Activated CD4-positive, alpha-beta T cell treated with anti-CD3 and anti-CD28 coated beads, Interleukin-2, amount 50 U/mL, for 1 hour (primary cell): ENCODE data around the gene CEACAM18.
"Not testable (repeated sequence)": the region's sequence is repeated elsewhere in the genome, so short reads cannot be mapped to it uniquely, and the experiment has no call there.

Experiments used
- DNase-seq: peaks from one replicate; pipeline ENCODE4 v3.0.0-alpha.2; 2020

Gene CEACAM18

DNA sequence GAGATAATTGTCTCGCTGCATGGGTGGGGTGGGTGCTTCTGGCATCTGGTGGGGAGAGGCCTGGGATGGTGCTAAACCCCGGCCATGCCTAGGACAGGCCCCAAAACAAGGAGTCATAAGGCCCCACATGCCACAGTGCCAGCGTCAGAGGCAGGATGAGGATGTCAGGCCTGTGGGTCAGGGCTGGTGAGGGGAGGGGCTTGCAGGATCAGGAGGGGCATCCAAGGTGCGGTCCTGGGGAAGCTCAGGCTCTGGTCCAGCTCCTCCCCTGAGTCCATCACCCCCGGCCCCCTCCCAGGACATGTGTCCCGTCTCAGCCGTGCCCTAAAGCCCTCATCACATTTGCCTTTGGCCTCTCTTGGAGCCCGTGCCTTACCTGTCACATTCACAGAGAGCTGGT is 22.6 kb downstream of the CEACAM18 start:
- DNase-seq: not testable (repeated sequence)

GRCh38 chr19:51501594-51502263 is 23.4 kb downstream of the CEACAM18 start, which contains the start of gene SIGLEC12:
SIGLEC12 (minus strand) TSS chr19:51501800; CDS start chr19:51501733, 67 bp downstream.
- DNase-seq: no peak

- no peak for DNase-seq
Measured at GRCh38 chr19:51503286-51503817, 25.0 kb downstream of the CEACAM18 start.

- DNase-seq: no peak
Measured at GRCh38 chr19:51503896-51504295, 25.6 kb downstream of the CEACAM18 start.

DNA sequence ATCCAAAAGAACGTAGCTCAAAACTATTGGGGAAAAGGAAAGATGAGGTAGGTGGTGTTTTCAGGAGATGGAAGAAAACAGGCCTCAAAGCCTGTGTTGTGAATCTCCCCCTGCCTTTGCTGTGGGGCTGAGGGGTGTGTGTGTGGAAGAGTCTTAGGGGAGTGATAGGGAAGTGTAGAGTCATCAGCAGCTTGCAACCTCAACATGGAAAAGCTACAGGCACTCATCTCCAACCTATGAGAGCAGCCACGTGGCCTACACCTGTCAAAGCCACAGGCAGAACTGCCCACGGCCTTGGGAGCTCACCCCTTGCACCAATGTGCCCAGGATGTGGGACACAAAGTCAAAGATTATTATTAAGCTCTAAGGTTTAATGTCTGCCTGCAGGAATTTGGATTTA is 27.6 kb downstream of the CEACAM18 start:
- DNase-seq: no peak

DNA sequence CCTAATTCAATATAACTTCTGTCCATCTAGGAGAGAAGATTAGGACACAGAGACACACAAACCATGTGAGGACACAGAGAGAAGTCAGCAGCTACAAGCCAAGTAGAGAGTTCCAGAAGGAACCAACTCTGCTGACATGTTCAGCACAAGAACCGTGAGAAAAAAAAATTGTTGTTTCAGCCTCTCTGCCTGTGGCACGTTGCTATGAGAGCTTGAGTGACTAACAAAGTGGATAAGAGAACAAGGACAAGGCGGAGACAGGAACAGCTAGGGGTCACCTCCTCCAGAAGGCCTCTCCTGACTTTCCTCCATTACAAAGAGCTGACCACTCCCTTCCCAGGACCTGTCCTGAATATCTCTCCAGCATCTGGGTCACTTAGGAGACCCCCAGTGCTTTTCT is 28.9 kb downstream of the CEACAM18 start:
- DNase-seq: no peak

DNA sequence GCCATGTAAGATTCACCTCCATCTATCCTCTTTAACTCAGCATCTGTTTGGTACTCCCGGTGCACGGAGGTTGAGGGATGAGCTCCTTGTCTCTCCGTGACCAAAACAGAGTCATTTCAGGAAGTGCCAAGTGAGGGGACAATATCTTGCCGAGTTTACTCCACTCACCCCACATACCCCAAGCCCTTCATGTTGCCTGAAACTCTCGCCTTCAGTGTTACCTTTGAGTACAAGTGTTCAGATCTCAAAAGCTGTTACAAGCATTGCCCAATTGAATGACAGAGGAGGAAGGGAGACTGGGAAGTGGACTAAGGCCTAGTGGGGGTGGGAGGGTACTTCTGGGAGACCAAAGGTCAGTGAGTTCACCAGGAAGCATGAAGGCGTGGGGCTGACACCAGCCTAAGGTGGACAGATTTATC is 29.3 kb downstream of the CEACAM18 start:
- no peak for DNase-seq

- no peak for DNase-seq
Measured at GRCh38 chr19:51508059-51508733, 29.9 kb downstream of the CEACAM18 start.

DNA sequence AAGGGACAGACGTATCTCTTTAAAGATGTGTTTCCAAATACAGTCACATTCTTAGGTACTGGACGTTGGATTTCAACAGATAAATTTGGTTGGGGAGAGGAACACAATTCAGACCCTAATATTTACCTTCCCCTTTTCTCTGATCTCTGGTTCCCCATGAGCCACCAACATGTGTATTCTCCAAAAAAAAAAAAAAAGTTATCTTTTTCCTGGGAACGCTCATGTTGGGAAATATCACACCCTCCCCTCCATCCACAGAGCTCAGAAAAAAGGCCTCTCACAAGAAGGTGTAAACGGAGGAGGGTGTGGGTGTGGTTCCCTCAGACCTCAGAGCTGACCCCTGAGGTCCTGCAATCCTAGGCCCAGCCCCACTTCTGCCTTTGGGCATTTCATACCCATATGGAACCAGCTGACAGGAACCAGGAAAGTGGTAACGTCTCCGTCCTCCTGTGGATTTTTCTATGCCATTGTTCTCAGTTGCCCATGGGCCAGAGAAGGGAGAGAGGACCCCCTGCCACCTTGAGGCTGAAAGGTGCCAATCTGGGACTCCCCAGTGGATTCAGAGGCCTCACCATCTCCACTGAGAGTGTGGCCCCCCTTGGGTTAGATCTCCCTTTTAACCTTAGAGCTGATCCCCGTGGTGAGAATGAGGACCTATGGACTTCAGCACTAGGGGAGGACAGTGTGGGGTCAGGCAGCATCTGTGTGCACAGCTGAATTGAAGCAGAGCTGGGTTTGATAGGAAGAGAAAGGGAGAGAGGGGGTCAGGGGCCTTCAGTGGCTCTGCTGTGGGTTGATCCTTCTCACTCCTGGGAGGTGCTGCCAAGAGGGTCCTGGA is 31.7 kb downstream of the CEACAM18 start:
- no peak for DNase-seq

- no peak for DNase-seq
Measured at GRCh38 chr19:51511353-51511752, 33.0 kb downstream of the CEACAM18 start.

- no peak for DNase-seq
Measured at GRCh38 chr19:51513968-51514367, 35.6 kb downstream of the CEACAM18 start.

DNA sequence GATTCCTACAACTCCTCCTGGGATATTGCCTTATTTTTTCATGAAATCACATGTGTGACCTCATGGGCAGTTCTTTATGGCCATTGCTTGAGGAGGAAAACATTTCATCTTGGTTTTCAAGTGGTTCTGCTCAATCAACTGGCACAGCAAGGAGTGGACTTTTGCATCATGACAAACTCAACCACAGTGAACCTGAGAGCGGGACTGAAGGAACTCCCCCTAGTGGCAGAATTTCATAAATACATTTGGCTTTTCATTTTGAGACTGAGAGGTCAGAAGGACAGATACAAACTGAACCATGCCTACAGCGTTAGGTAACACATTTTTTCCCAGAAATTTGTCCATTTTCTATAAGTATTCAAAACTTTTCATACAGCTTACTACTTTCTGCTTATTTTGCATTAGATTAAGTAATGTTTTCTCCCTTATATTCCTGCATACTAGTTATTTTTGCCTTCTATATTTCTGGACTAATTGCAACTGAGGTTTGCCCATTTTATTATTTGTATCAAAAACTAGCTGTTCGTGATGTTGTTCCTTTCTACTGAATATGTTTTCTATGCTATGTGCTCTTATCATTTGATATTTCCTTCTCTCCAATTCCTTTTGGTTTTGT is 36.6 kb downstream of the CEACAM18 start:
- DNase-seq: no peak

- no peak for DNase-seq
Measured at GRCh38 chr19:51520728-51521127, 42.4 kb downstream of the CEACAM18 start.

DNA sequence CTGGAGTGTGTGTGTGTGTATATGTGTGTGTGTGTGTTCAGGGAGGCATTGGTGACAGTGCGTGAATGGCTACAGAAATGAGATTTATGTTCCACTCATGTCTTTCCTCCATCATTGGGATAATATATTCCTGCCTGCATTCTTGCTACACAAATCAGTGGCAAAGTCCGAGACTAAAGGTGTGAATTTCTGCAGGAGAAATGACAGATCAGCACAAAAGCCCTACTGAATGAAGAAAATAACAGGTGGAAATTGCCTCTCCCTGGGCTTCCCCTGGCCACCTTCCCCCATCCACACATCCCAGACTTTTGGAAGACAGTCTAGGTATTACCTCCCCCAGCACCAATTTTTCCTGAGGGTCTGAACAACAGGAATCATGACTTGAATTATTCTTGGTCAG is 43.0 kb downstream of the CEACAM18 start:
- DNase-seq: no peak

DNA sequence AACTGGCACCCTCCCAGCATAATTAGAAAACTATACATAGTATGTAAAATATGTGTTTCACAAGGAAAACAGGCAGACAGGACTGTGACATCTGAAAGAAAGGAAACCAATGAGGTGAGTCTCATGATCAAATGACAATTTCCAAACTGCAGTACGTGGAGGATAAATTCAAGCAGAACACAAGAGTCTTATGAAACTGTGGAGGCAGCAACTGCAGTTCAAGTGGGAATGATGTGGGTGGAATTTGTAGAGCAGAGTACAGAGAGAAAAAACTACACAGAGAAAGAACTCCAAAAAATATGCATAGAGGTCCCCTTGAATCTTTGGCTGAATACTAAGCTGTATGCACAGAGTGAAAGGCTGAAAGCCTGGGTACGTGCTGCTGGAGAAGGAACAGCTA is 43.4 kb downstream of the CEACAM18 start:
- DNase-seq: no peak

- DNase-seq: no peak
Measured at GRCh38 chr19:51524666-51525264, 46.4 kb downstream of the CEACAM18 start.

DNA sequence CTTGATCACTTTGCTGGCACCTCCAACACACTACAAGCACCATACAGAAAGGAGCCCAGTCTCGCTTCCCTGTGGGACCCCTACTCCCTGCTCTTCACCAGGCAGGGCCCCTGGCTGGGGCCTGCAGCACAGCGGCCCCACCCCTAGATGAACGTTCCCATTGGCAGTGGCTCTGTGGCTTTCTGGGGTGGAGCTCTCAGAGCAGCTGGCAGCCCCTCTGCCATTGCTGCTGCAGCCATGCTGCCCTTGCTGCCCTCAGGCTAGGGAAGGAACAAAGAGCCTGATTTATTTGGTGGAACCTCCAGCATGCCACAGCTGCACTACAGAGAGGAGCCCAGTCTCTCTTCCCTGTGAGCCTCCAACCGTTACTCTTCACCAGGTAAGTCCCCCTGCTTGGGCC is 47.3 kb downstream of the CEACAM18 start:
- no peak for DNase-seq

DNA sequence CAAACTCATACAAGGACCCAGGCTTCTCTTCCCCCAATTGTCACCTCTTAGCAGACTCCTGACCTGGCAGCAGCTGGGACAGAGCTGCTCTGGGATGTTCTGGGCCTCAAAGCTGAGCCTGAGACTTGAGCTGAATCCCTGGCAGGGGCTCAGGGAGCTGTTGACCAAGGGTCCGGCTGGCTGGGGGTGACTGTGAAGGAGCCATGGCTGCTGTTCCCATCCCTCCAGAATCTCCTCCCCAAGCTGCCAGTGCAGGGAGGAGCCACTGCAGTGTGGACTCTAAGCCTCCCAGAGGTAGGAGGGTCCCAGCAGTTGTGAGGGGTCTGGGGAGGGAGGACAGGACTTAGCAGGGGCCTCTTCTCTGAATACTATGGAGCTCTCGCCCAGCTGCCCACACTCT is 51.0 kb downstream of the CEACAM18 start:
- no peak for DNase-seq

- DNase-seq: no peak
Measured at GRCh38 chr19:51530616-51531015, 52.3 kb downstream of the CEACAM18 start.

DNA sequence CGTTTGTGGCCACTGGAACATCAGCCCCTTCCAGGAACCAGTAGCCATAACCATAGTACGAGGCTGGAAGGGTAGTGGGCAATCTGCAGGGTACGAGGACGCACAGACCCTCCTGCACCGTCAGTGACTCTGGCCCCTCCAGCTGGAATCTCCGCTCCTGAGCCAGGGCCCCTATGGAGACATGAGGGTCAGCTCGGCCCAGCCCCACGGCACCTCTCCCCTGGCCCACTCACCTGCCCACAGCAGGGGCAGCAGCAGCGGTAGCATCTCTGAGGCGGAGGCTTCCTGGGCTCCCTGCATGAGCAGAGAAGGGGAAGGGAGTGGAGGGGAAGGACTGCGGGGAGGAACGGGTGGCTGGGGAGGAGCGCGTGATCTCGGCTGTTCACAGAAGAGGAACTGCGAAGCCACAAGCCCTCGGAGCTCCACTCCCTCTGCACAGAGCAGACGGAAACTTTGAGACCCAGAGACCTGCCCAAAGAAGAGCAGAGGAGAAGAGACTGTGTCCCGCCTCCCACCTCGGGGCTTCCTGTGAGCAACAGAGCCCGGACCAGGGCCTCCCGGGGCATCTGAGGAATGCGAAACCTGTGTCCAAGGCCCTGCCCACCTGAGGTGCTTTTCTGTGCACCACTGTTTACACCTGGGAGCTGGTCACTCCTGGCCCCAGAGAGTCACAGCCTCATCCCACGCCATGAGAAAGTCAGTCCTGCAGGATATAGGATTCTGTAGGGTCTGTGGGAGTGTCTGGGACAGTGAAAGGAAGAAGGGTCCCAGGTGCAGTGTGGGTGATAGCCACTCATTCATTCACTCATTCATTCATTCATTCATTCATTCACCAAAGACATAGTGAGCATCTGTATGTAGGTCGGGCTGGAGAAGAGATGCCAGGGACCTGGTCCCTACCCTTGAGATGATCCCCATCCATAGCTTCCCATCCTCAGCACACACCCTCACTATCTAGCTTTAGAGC is 53.3 kb downstream of the CEACAM18 start, which contains the start of gene SIGLEC6:
Gene SIGLEC6, minus strand, starts transcription at position 322 of the 967 bp plus-strand sequence. Its CDS starts 22 bp downstream, at position 300.
- no peak for DNase-seq

DNA sequence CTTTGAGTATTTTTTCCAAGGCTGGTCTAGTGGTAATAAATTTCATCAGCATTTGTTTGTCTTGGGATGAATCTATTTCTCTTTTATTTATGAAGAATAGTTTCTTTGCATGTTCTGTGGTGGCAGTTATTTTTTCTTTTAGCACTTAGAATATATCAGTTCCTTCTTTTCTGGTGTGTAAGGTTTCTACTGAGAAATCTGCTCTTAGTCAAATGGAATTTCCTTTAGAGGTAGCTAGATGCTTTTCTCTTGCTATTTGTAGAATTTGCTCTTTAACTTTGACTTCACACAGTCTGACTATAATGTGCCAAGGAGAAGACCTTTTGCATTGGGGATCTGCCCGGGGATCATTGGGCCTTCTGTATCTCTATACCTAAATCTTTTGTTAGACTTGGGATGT is 57.2 kb downstream of the CEACAM18 start:
- DNase-seq: no peak
